NCI-H2227 (cell line): ENCODE measurements around the gene MTCL1.

ENCODE experiments used
- DNase-seq: peaks from one replicate; lab custom pipeline; 2025; ENCODE audit not compliant: unreplicated experiment; lab: John Stamatoyannopoulos, UW

The MTCL1 gene

DNA sequence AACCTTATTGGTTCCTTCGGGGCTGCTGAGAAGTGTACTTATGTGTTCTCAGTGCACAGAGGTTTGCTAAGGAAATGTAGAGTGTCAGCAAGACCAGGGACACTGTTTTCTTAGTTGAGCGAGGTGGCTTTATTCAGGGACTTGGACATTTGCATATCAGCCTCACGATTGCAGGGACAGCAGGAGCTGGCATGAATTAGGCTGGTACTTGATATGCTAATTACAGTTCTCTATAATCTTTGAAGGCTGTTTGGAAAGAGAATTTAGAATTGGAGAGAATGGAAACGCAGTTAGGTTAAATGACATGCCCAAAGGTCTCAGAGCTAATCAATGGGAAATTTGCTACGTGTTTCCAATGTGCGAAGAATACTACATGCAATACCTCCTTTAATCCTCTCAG is 18.7 kb upstream of the MTCL1 start:
- no peak for DNase-seq

DNA sequence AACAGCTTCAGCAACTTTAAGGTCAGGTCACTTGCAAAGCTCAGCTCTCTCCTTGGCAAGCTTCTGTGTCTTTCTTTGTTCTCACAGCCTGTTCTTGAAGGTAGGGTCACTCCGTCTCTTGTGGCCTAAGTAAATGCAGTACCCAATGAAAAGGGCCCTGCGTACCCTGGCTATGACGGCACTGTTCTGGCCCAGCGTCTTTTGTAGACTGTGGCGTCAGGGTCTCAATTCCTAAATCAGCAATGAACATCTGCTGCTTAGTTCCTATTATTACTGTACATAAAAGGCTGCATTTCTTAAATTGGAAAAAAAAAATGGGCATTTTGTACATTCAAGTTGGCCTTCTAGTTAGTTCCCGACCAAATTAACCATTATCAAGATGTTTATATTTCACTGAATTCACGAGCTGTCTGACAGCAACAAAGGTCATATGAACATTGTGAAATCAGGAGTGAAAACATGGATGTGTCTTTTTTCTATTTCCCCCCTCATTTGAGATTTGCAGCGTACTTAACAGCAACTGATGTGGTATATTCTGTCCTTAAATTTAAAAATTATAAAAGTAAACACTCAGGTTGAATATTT is 17.0 kb upstream of the MTCL1 start:
- DNase-seq: no peak

DNA sequence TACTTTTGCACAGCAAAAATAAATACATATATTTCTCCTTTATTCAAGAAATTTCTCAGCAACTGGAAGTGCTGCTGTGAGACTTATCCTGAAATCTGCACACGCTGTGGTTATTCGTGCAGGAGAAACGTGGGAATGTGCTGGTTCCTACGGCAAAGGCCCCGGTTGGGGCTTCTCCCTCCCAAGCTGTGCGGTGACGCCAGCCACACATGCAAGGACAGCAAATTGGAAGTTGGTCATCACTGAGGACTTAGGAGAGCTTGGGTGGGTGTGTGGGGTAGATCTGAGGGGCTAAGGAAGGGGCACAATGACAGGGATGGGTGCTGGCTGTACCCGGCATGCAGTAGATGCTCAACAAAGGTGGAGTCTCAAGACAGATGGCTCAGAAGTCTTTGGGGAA is 16.5 kb upstream of the MTCL1 start:
- no peak for DNase-seq

DNA sequence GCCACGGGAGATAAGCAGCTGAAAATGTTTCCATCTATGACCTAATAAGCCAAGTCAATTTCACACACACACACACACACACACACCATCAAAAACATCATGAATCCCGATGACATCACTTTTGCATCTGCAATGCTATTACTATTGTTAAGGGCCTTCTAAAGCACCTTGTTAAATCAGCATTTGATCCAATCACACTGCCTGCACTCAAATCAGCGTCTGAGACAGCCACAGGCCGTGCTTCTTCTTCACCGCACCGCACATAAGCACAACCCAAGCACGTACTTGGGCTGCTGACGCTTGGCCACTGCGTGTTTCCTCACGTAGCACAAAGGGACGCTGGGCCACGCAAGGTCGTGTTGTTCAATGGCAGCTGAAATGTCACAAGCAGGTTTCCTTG is 15.8 kb upstream of the MTCL1 start:
- DNase-seq: no peak

DNA sequence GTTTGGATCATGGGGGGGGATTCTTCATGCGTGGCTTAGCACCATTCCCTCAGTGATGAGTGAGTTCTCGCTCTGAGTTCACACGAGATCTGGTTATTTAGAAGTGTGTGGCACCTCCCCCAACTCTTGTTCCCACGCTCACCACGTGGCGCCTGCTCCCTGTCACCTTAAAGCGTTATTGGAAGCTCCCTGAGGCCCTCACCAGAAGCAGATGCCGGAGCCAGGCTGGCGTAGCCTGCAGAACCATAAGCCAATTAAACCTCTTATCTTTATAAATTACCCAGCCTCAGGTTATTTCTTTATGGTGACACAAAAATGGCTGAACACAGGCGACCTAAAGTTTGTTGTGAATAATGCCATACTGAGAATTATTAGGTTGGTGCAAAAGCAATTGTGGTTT is 10.5 kb upstream of the MTCL1 start:
- no peak for DNase-seq

DNA sequence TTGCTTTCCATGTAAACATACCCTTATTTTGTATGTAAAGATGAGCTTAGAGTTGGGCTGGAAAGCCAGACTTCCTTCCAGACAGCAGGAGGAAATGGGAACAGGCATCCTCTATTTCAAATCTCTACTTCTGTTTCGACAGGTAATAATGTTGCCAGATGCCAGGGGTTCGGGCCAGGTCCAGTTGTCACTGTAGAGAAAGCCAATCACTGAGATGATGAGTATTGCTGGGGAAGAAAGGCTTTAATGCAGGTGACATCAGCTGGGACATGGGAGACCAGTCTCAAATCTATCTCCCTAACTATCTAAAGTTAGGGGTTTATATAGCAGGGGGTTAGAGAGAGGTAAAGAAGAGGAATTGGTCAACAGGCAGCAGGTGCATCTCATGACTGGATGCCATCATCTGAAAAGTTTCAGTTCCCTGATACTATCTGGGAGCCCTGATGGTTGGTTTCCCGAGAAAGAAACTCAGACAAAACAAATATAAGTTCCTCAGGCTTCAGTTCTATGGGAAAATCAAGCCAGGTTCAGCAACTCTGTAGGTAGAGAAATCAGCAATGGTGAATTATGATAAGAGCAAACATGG is 9.3 kb upstream of the MTCL1 start:
- DNase-seq: no peak

DNA sequence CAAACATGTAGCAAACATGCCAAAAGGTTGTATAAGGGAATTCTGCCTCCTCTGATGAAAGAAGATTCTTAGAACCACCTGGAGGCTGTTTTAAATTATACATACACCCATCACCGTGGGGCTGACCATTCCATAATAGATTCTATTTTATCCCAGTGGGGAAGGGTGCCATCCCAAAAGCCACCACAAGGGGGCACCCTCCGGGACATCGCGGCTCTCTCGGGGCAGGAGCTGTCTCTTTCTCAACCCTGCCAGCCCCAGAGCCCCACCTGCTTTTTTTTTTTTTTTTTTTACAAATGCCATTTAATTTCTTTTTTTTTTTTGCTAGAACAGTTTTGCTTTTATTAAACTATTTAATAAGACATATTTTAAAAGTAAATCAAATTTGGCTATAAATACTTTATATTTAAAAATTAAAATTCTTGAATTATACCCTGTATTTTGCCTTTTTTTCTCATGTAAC is 8.6 kb upstream of the MTCL1 start:
- peak; percentile 74 for DNase-seq

DNA sequence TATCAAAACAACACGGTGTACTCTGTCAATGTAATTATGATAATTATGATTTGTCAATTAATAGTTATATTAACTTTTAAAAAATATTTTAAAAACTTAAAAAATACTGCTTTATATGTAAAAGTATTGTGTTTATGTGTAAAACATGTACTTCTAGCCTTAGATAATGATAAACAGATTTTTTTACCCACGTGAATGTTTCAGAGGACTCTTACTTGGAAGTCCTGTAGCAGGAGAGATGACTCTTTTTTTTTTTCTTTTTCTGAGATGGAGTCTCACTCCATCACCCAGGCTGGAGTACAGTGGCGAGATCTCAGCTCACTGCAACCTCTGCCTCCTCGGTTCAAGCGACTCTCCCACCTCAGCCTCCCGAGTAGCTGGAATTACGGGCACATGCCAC is 6.2 kb upstream of the MTCL1 start:
- no peak for DNase-seq

DNA sequence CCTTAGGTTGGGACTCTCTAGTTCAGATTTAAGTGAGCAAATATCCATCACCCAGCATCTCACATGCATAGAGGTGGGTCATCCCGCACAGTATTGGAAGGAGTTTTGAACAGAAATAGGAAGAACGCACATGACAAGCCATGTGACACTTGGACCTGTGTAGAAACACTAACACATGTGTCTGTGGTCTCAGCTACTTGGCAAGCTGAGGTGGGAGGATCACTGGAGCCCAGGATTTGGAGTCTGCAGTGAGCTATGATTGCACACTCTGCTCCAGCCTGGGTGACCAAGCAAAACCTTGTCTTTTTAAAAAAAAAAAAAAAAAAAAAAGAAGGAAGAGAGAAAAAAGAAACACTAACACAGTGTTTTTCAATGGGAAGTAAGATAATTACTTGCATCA is 5.4 kb upstream of the MTCL1 start:
- no peak for DNase-seq

DNA sequence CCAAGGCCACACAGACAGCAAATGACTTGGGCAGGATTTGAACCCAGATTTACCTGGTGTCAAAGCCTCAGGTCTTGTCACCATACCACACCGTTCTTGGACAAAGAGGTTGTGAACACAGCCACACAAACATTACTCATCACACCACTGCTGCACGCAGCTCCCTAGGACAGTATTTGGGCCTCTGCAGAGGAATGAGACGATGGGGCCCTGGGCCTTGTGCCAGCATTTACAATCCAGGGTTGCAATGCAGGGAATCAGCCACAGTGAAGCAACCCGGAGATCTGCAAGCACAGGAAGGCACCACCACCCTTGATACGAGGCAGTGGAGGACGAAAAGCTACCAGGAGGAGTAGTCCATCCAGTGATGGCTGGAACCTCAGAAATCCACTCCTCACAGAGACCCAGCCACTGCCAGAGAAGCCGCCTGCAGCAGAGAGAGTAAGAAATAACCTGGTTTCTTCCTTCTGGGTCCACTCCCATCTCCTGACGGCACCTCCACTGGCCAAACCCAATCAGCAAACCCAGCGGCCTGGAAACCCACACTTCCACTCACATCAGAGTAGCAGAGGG is 3.7 kb upstream of the MTCL1 start:
- DNase-seq: no peak

DNA sequence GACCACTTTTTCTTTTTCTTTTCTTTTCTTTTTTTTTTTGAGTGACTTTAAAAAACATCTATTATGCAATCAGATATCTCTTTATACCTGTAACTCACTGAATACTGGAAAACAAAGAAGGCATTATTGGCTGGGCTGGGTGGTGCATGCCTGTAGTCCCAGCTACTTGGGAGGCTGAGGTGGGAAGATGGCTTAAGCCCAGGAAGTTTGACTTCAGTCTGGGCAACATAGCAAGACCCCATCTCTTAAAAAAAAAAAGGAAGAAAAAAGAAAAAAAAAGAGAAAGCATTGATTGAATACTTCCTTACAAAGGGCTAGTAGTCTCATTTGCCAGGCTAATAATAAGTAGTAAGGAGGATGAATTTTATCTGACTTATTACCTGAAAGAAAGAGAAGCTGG is 2.7 kb upstream of the MTCL1 start:
- no peak for DNase-seq

DNA sequence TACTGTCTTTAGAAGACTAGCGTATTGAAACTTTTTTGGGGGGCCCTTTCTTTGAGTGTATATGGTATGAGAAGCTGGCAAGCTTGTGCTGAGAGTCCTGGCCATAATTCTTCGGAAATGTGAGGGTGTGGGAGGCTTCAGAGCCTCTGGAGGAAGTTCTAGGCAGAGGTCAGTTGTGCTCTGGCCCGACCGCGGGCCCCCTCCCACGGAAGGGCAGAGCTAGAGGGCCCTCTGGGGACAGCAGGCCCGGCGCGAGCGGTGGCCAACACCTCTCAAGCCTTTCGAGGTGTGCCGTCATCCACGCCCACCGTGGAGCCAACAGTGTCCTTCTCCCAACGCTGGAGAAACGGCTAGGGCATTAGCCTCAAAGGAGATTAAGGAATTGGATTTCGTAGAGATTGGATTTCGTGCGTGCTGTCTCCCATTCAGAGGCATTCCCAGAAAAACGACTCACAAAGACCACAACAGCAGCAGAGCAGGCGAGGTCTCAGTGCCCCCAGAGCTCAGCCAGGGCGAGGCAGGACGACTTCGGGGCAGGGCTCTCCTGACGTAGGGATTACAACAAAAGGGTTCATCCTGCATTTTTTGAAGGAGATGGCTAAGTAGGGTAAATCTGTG is 2.2 kb upstream of the MTCL1 start:
- DNase-seq: peak; percentile 20

DNA sequence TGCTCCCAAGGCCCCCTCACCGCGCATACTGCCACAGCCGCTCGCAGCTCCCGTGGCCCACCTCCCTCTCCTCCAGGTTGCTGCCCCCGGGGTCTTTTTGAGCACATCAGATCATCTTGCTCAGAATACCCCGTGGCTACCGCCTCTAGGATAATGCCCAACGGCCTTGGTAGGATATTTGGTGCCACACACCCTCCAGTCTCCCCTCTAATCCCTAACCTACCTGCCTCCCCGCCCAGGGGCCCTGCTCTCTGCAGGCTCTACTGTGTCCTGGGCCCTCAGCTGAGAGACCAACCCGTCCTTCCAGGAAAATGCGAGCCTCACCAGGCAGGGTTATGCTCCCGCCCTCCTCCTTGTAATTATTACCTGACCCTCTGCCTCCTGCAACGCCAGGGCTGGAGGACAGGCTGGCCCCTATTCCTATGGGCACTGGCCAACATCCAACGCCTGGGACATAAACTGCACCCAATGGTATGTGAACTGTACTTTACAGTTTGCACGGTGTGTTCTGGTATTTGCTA is 1.5 kb upstream of the MTCL1 start:
- no peak for DNase-seq

DNA sequence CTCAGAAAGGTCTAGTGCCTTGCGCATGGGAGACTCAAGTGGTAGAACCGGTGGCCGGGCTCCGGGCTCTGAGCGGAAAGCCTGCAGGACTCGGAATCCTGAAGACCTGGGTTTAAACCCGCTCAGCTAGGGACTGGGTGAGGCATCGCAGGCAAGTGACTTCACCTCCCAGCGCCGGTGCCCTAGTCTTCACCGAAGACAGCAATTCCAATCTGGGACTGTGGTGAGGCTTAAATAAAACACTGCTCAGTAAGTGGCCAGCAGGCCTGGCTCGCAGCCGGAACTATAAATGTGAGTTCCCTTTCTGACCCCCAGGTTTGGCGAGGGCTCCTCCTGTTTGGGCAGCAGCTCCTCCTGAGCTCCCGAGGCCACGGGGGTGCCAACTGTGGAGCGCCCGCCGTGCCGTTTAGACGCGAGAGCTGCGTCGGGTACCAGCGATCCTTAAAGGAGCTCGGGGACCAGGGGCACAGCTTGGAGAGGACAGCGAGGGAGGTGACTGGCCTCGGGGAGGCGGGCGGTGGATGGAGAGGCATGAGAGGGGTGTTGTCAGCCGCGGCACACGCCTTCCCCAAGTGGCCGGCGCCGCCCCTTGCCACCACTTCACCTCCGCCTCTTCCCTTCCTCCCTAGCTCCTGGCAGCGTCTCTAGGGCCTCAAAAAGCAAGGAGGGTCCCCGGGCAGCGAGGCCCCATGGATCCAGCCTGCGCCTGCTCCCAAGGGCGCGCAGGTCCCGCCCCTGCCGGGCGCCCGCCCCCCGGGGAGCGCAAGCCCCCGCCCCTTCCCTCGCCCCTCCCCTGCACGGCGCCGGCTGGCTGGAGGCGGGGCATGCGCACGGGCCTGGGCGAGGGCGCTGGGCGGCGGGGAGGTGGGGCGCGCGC is 757 bp upstream of the MTCL1 start:
- DNase-seq: peak; percentile 94

DNA sequence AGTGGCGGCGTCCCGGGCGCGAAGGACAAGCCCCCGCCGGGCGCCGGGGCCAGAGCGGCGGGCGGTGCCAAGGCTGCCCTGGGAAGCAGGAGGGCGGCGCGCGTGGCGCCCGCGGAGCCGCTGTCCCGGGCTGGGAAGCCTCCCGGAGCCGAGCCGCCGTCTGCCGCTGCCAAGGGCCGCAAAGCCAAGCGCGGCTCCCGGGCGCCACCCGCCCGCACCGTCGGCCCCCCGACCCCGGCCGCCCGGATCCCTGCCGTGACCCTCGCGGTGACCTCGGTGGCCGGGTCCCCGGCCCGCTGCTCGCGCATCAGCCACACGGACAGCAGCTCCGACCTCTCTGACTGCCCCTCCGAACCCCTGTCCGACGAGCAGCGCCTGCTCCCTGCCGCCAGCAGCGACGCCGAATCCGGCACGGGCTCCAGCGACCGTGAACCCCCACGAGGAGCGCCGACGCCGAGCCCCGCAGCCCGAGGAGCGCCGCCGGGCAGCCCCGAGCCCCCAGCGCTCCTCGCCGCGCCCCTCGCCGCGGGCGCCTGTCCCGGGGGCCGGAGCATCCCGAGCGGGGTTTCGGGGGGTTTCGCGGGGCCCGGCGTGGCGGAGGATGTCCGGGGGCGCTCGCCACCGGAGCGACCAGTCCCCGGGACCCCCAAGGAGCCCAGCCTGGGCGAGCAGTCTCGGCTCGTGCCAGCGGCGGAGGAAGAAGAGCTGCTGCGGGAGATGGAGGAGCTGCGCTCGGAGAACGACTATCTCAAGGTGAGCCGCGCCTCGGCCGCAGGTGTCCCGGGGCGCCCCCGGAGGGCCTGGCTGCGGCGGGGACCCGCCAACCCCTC is 820 bp downstream of the MTCL1 start:
- DNase-seq: no peak

DNA sequence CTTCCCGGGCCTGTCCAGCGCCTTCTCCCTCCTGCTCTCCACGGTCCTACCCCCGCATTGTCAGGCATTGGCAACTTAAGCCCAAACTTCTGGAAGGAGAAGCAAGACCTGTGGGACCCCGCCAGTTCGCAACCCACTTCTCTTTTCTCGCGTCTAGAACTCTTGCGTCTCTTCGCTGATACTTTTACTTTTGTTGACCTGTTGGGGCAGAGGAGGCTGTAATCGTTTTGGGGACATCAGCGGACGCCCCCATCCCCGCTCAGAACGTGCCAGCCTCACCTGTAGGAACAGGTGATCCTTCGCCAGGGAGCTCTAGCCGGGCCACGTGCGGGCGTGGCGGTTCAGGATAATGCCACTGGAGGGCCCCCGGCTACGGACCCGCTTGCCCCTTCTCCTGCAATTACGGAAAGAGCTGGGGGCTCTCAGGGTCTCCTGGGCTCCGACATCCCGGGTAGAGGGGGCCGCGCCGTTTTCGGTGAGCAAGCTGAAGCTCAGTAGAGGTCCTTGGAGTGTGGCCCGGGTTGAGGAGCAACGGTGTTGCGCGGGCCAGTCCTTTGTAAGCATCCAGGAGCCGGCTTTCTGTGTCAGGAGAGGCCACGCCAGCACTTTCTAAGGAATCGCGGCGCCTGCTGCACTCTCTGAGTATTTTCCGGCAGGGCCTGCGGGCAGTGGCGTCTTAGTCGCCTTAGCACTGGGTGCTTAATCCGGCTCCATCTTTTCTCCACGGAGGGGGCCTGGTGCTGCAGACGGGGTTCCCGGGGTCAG is 1.6 kb downstream of the MTCL1 start:
- peak; percentile 76 for DNase-seq

DNA sequence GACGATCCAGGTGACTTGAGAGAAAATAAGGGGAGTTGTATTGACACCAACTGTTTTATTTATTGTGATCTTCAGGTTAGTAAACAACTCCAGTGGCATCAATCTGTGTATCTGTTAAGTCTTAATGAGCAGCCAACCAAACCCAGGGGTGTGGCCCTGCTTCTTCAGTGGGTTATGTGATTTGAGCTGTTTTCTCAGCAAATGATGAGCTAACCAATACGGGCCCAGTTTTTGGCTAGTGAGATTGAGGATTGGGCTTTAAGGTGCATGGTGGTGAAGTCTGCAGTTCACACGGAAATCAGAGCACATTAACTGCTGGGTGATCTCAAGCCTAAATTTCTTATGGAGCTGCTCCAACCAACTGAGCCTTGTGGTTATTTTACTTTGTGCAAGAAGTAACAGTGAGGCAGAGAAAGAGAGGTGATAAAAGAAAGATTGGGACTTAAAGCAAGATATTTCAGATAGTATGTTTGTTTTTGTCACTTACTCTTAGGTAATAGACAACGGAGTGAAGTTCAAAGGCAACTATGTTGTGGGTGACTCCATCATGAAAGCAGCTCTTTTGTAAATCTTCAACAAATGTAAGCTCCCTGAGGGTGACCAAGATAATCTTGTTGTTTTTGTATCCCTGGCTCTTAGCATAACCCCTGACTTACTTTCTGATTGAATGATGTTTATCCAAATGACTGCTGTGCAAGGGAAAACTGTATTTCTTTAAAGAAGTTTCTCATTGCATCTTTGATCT is 2.4 kb downstream of the MTCL1 start:
- peak; percentile 73 for DNase-seq

DNA sequence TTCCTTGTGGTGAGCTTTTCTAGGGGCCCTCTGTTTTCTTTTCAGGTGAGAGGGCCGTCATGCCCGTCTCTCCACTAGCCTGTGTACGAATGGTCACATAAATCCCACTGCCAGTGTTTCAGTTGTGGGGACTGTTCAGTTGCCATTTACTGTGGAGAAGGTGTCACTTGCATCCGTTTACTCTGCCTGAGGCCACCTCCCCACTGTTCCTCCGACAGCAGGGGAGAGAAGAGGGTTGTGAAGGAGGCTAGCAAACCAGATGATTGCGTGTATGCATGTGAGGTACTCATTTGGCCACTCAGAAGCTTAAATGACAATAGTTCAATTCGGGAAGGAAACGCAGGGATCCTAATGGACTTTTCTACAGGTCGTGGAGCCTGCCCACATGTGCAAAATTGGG is 3.3 kb downstream of the MTCL1 start:
- DNase-seq: peak; percentile 29
